Measurements from ENCODE around the gene RBM47.

The RBM47 gene

DNA sequence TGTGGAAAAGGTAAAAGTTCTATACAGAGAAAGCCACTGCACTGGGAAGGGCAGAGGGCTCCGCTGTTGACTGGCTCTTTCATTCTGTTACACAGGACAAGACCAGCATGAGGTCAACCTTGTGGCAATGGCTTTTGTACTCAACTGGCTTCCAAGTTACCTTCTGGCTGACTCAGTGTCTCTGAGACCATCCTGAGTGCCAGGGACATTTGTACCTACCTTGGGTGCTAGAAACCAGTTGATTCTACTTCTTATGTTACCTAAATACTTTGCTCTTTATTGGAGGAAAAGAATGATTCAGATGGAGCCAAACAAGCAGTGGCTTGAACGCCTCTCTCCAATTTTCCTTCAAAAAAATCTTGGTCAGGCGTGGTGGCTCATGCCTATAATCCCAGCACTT is 123.2 kb downstream of the RBM47 start:
- H3K4me3 ChIP-seq (ENCODE audit: low read depth, low read length): no peak overlapping the region

DNA sequence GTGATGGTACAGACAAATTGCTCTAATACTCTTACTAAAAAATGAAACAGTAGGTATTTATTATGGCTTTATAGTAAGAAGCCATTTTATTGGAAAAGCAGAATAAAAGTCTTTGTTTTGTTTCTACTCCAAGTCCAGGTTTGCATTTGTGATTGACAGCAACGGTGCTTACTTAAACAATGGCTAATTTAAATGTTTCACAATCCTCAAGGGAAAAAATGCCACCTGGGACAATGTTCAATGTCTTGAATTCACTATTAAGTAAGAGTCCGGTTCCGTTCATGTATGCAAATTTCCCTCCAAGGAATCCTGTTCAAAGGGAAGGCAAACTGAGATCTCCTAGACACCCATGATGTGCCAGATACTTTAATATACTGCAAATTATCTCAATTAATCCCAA is 123.6 kb downstream of the RBM47 start:
- Histone ChIP-seq H3K9me3 (ENCODE audit: control insufficient read depth, insufficient read depth, low read depth, low read length) (no peaks in the 10 kb centered on the region), H3K27ac (ENCODE audit: extremely low read depth, low read depth, low read length) (no peak overlapping the region), H3K4me3 (ENCODE audit: low read depth, low read length) (no peak overlapping the region), H3K4me1 (ENCODE audit: control insufficient read depth, insufficient read depth, low read length) (no peaks in the 10 kb centered on the region), H3K36me3 (ENCODE audit: control insufficient read depth in 2 of 2, insufficient read depth in 1 of 2, low read length in 2 of 2) (no peaks in the 10 kb centered on the region)
- ChIA-PET CTCF (no interaction called here), POLR2A (no interaction called here)
- TF ChIP-seq ZNF292 (tag by site-specific recombination; IDR thresholded peaks at IDR 0.05; ENCODE audit: borderline replicate concordance, low read depth): no peak
- TF ChIP-seq ZNF146 (tag by site-specific recombination; IDR thresholded peaks at IDR 0.05): no peak
- no peak for TF ChIP-seq ZNF214 (tag by site-specific recombination; IDR thresholded peaks at IDR 0.05; ENCODE audit: borderline replicate concordance)
- TF ChIP-seq KLF10 (tag by site-specific recombination; IDR thresholded peaks at IDR 0.05): no peak
- TF ChIP-seq ZNF423 (tag by site-specific recombination; IDR thresholded peaks at IDR 0.05): no peak
- no peak for TF ChIP-seq ZNF311 (tag by site-specific recombination; IDR thresholded peaks at IDR 0.05; ENCODE audit: borderline replicate concordance)
- no peak for TF ChIP-seq ZNF404 (tag by site-specific recombination; IDR thresholded peaks at IDR 0.05)
- TF ChIP-seq ZNF843 (tag by site-specific recombination; IDR thresholded peaks at IDR 0.05): no peak
- TF ChIP-seq, protein P1, sequence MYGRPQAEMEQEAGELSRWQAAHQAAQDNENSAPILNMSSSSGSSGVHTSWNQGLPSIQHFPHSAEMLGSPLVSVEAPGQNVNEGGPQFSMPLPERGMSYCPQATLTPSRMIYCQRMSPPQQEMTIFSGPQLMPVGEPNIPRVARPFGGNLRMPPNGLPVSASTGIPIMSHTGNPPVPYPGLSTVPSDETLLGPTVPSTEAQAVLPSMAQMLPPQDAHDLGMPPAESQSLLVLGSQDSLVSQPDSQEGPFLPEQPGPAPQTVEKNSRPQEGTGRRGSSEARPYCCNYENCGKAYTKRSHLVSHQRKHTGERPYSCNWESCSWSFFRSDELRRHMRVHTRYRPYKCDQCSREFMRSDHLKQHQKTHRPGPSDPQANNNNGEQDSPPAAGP (tag by site-specific recombination; IDR thresholded peaks at IDR 0.05): no peak
- TF ChIP-seq, protein P2, sequence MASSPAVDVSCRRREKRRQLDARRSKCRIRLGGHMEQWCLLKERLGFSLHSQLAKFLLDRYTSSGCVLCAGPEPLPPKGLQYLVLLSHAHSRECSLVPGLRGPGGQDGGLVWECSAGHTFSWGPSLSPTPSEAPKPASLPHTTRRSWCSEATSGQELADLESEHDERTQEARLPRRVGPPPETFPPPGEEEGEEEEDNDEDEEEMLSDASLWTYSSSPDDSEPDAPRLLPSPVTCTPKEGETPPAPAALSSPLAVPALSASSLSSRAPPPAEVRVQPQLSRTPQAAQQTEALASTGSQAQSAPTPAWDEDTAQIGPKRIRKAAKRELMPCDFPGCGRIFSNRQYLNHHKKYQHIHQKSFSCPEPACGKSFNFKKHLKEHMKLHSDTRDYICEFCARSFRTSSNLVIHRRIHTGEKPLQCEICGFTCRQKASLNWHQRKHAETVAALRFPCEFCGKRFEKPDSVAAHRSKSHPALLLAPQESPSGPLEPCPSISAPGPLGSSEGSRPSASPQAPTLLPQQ (tag by site-specific recombination; IDR thresholded peaks at IDR 0.05): no peak
- TF ChIP-seq, protein P3, sequence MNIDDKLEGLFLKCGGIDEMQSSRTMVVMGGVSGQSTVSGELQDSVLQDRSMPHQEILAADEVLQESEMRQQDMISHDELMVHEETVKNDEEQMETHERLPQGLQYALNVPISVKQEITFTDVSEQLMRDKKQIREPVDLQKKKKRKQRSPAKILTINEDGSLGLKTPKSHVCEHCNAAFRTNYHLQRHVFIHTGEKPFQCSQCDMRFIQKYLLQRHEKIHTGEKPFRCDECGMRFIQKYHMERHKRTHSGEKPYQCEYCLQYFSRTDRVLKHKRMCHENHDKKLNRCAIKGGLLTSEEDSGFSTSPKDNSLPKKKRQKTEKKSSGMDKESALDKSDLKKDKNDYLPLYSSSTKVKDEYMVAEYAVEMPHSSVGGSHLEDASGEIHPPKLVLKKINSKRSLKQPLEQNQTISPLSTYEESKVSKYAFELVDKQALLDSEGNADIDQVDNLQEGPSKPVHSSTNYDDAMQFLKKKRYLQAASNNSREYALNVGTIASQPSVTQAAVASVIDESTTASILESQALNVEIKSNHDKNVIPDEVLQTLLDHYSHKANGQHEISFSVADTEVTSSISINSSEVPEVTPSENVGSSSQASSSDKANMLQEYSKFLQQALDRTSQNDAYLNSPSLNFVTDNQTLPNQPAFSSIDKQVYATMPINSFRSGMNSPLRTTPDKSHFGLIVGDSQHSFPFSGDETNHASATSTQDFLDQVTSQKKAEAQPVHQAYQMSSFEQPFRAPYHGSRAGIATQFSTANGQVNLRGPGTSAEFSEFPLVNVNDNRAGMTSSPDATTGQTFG (tag by site-specific recombination; IDR thresholded peaks at IDR 0.05; ENCODE audit: borderline replicate concordance): no peak
- no peak for TF ChIP-seq ZNF701 (tag by site-specific recombination; IDR thresholded peaks at IDR 0.05)
- TF ChIP-seq, protein P4, sequence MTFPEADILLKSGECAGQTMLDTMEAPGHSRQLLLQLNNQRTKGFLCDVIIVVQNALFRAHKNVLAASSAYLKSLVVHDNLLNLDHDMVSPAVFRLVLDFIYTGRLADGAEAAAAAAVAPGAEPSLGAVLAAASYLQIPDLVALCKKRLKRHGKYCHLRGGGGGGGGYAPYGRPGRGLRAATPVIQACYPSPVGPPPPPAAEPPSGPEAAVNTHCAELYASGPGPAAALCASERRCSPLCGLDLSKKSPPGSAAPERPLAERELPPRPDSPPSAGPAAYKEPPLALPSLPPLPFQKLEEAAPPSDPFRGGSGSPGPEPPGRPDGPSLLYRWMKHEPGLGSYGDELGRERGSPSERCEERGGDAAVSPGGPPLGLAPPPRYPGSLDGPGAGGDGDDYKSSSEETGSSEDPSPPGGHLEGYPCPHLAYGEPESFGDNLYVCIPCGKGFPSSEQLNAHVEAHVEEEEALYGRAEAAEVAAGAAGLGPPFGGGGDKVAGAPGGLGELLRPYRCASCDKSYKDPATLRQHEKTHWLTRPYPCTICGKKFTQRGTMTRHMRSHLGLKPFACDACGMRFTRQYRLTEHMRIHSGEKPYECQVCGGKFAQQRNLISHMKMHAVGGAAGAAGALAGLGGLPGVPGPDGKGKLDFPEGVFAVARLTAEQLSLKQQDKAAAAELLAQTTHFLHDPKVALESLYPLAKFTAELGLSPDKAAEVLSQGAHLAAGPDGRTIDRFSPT (tag by site-specific recombination; IDR thresholded peaks at IDR 0.05): no peak
- no peak for TF ChIP-seq ZNF747 (tag by site-specific recombination; IDR thresholded peaks at IDR 0.05)
- TF ChIP-seq ZNF350 (tag by site-specific recombination; IDR thresholded peaks at IDR 0.05): no peak
- TF ChIP-seq, protein P5, sequence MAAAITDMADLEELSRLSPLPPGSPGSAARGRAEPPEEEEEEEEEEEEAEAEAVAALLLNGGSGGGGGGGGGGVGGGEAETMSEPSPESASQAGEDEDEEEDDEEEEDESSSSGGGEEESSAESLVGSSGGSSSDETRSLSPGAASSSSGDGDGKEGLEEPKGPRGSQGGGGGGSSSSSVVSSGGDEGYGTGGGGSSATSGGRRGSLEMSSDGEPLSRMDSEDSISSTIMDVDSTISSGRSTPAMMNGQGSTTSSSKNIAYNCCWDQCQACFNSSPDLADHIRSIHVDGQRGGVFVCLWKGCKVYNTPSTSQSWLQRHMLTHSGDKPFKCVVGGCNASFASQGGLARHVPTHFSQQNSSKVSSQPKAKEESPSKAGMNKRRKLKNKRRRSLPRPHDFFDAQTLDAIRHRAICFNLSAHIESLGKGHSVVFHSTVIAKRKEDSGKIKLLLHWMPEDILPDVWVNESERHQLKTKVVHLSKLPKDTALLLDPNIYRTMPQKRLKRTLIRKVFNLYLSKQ (tag by site-specific recombination; IDR thresholded peaks at IDR 0.05; ENCODE audit: borderline replicate concordance): no peak

More for the DNA sequence above, 123.2 kb downstream of the RBM47 start:
- H3K36me3 ChIP-seq (ENCODE audit: control insufficient read depth in 2 of 2, insufficient read depth in 1 of 2, low read length in 2 of 2): no peaks in the 10 kb centered on the region
- no peak for TF ChIP-seq ZNF202 (tag by site-specific recombination; IDR thresholded peaks at IDR 0.05; ENCODE audit: borderline replicate concordance)
- no peak for TF ChIP-seq ZNF133 (tag by site-specific recombination; IDR thresholded peaks at IDR 0.05)
- TF ChIP-seq ZBTB1 (tag by site-specific recombination; IDR thresholded peaks at IDR 0.05): no peak
- TF ChIP-seq ZNF423 (tag by site-specific recombination; IDR thresholded peaks at IDR 0.05): no peak
- TF ChIP-seq, protein P6, sequence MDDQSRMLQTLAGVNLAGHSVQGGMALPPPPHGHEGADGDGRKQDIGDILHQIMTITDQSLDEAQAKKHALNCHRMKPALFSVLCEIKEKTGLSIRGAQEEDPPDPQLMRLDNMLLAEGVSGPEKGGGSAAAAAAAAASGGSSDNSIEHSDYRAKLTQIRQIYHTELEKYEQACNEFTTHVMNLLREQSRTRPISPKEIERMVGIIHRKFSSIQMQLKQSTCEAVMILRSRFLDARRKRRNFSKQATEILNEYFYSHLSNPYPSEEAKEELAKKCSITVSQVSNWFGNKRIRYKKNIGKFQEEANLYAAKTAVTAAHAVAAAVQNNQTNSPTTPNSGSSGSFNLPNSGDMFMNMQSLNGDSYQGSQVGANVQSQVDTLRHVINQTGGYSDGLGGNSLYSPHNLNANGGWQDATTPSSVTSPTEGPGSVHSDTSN (CRISPR knock-in tag; IDR thresholded peaks at IDR 0.05): no peak
- no peak for TF ChIP-seq ZNF140 (tag by site-specific recombination; IDR thresholded peaks at IDR 0.05)
- no peaks in the 10 kb centered on the region for H3K4me1 ChIP-seq (ENCODE audit: control insufficient read depth, insufficient read depth, low read length)
- no peak overlapping the region for H3K27ac ChIP-seq (ENCODE audit: extremely low read depth, low read depth, low read length)
- H3K9me3 ChIP-seq (ENCODE audit: control insufficient read depth, insufficient read depth, low read depth, low read length): no peaks in the 10 kb centered on the region
- CTCF ChIA-PET: no interaction called here
- POLR2A ChIA-PET: no interaction called here
